Fibroblast of the aortic adventitia (primary cell): ENCODE results near the gene LENG1. TPM values are rescaled to one million over a fixed set of nuclear protein-coding genes. Genes with fewer than 3 reads are reported as not detected.

Experiments
- DNase-seq: peaks from one replicate; pipeline ENCODE4 v3.0.0-alpha.2; 2010; ENCODE audit warnings: low read depth
- H3K4me3 ChIP-seq: 2 replicates; pipeline ENCODE4 v1.5.1; 2011; ENCODE audit warnings: low read depth, mild to moderate bottlenecking, control low read depth, low read length, moderate library complexity
- total RNA-seq: library from RNA; depleted of rRNA; stranded (reverse); fragments of >200 nt; gene quantifications from 2 replicates; pipeline ENCODE4 v1.2.3, GENCODE V29; 2012; ENCODE audit warnings: low replicate concordance
- TF ChIP-seq, protein P1 (sequence below): IDR thresholded peaks from 2 replicates; pipeline ENCODE4 v1.5.1; 2011; ENCODE audit warnings: mild to moderate bottlenecking, low read length, control low read depth, inconsistent platforms; ENCODE audit not compliant: insufficient read depth

LENG1 gene
- total RNA-seq, 1 donor = 4.4 TPM

DNA sequence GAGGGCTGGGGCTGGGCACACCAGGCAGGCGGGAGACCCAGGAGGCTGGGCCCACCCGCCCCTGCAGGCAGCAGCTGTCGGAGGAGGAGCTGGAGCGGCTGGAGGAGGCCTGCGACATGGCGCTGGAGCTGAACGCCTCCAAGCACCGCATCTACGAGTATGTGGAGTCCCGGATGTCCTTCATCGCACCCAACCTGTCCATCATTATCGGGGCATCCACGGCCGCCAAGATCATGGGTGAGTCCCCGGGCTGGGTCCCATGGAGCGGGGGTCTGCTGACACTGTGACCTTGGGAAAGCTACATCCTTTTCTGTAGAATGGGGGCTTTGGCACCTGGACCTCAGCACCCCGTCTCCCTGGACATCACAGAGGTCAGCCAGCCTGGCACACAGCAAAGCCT is 35.8 kb downstream of the LENG1 start:
- TF ChIP-seq, protein P1, sequence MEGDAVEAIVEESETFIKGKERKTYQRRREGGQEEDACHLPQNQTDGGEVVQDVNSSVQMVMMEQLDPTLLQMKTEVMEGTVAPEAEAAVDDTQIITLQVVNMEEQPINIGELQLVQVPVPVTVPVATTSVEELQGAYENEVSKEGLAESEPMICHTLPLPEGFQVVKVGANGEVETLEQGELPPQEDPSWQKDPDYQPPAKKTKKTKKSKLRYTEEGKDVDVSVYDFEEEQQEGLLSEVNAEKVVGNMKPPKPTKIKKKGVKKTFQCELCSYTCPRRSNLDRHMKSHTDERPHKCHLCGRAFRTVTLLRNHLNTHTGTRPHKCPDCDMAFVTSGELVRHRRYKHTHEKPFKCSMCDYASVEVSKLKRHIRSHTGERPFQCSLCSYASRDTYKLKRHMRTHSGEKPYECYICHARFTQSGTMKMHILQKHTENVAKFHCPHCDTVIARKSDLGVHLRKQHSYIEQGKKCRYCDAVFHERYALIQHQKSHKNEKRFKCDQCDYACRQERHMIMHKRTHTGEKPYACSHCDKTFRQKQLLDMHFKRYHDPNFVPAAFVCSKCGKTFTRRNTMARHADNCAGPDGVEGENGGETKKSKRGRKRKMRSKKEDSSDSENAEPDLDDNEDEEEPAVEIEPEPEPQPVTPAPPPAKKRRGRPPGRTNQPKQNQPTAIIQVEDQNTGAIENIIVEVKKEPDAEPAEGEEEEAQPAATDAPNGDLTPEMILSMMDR = no peak
- H3K4me3 ChIP-seq = no peak overlapping the region
- DNase-seq = no peak

DNA sequence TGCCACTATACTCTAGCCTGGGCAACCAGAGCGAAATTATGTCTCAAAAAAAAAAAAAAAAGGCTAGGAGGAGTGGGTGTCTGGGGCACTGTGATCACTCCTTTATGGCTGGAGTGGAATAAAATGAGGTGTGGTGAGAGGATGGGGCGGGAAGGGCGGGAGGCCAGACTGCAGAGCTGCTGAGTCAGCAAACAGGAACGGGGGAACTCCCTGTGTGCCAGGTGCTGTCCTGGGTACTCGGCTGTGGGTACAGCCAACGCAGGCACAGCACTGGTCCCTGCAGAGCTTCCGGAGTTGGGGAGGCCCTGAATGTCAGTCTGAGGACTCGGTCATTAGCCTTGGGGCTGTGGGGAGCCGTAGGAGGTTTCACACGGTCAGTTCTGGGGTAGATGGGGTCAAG is 38.3 kb downstream of the LENG1 start:
- TF ChIP-seq, protein P1 = no peak
- DNase-seq = no peak
- H3K4me3 ChIP-seq = no peak overlapping the region

DNA sequence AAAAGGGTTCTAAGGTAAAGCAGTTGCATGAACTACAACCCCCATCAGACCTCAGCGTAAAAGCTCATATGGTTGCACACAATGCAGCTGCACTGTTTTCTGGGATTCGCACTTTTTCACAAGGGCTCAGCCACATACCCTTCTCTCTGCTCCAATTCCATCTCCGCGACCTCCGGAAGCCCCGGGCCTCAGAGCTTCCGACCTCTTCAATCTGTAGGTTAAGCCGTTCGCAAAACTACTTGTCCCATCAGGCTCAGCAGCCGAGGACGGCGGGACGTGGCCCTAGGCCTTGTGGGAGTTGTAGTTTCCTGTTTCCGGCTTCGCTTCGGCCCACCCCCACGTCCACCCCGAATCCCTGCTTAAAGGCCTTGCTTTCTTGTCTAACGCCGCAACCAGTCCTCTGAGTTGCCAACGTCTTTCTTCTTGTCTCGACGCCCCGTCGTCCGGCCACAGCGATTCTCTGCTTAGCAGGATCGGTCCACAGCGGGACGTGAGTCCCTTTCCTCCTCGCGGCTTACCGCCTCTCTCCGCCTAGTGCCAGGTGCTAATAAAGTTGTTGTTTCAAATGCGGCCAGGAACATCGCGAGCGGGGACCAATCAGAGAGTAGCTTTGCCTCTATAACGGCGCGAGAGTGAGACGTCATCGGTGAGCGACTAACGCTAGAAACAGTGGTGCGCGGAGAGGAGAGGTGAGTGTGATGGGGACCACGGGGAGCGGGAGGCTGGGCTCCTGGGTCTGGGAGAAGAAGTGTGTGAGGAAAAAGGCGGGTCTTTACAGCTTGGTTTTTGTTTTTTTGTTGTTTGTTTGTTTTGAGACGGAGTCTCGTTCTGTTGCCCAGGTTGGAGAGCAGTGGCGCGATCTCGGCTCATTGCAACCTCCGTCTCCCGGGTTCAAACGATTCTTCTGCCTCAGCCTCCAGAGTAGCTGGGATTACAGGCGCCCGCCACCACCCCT is 44.1 kb downstream of the LENG1 start, which contains the start of the genes PRPF31 and TFPT:
Gene PRPF31 (plus strand): TSS at position 646 of the 955 bp plus-strand sequence. CDS start 2,525 bp downstream, outside the sequence.
Gene TFPT (minus strand): TSS at position 549 of the 955 bp plus-strand sequence. CDS start 388 bp downstream, at position 161.
- peak within 1 kb of the TSS; percentile 95 for H3K4me3 ChIP-seq
- DNase-seq = peak; percentile 99
- TF ChIP-seq, protein P1 = no peak

DNA sequence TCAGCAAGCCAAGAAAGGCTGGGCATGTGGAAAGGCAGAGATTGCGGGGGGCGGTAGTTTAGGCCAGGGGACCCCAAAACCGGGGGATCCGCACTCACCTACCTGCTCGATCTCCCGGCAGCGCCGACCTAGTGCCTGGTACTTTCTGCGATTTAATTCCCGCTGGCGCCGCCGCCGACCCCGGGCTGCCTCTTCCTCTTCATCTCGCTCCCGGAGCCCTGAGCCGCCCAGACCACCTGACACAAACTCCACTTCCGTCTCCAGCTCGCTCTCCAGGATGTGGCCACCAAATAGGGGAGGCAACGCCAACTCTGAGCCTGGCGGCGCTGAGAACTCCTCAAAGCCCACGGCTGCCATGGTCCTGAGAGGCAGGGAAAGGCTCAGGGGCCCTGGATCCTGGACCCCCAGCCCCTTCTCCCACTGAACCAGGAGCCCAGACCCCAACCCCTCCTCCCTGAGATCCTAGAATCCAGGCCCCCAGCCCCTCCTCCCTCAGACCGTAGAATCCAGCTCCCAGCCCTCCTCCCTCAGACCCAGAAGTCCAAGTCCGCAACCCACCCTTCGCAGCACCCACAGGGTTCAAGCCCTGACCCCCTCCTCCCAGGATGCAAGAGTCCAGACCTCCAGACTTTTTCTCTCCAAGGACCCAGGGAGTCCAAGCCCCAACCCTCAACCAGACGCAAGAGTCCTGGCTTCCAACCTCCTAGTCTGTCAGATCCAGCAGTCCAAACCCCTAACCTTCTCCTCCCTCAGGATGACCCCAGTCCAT is 45.0 kb downstream of the LENG1 start:
- peak overlapping the region; percentile 95 for H3K4me3 ChIP-seq
- TF ChIP-seq, protein P1 = no peak
- peak; percentile 25 for DNase-seq

GRCh38 chr19:54109651-54110050 is 49.9 kb downstream of the LENG1 start:
- TF ChIP-seq, protein P1 = no peak
- H3K4me3 ChIP-seq = no peak overlapping the region
- no peak for DNase-seq

DNA sequence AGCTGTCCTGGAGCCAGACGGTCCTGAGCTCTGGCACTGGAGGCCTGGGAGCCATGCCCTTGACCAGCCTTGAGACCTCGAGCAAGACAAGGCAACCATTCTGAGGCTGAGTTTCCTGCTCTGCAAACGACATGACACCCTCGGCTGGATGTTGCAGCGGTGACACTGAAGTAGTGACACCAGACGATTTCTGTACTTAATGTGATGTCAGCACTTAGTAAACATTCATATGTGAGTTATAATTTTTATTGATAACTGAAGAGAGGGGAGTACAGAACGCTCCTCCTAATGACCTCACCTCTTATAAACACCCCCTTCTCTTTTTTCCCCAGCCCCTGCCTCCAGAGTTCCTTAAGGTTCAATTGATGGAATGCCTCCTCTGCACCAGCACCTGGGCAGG is 51.0 kb downstream of the LENG1 start:
- no peak overlapping the region for H3K4me3 ChIP-seq
- TF ChIP-seq, protein P1 = no peak
- DNase-seq = no peak
